NOMO-1 (cell line): ENCODE data around the gene GAD2.
"Not testable (repeated sequence)": the region's sequence is repeated elsewhere in the genome, so short reads cannot be mapped to it uniquely, and the experiment has no call there.

Experiments
- DNase-seq, 2 experiments: peaks; one replicate each; lab custom pipeline; 2025; ENCODE audit not compliant: unreplicated experiment in 2 of 2; lab: John Stamatoyannopoulos, UW

GAD2 gene

DNA sequence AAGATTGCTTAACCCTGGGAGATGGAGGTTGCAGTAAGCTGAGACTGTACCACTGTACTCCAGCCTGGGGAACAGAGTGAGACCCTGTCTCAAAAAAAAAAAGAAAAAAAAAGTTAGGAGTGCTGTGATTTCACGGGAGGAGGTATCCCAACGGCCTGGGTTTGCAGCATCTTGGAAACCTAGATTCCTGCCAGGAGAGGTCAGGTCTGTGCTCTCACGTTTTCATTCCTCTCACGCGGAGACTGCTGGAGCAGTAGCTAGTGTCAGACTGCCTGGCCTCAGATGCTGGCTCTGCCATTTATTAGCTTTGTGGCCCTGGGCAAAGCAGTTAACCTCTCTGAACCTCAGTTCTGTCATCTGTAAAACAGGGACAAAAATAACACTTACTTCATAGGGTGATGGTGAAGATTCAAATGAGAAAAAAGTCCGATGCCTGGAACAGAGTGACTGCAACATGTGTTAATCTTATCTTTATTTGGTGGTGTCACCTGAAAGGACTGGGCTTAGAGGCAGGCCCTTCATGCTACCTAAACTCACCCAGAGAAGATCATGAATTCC, 94.9 kb downstream of the GAD2 start:
- DNase-seq = no peak

DNA sequence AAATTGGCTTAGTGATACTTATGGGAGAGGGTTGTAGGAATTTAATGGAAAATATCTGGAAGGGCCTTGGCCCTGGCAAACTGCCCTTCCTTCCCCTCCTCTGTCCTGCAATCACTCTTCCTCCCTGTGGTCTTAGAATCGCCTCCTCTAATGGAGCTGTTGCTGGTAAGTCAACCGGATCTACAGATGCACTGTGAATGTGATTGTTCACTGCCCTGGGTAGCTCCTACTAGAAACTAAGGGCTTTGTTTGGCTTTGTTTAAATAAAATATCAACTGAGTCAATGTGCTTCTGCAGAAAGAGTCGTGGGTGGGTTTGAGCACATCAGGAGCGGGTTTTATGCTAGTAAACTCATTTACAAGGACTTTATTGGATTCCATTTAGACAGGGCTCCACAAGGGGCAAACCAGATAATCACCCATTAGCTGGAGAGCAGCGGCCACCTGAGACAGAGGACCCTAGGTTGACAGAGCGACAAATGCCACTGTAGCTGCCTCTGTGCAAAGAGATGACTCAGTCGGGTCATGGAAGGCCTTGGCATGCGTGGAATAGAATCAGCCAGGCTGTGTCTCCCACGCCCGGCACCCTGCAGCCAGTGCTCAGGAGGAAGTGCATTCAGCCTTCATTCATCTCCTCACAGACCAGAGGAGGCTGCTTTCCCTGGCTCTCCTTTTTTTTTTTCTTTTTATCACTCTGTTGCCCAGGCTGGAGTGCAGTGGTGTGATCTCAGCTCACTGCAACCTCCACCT, 97.9 kb downstream of the GAD2 start:
- DNase-seq = no peak

DNA sequence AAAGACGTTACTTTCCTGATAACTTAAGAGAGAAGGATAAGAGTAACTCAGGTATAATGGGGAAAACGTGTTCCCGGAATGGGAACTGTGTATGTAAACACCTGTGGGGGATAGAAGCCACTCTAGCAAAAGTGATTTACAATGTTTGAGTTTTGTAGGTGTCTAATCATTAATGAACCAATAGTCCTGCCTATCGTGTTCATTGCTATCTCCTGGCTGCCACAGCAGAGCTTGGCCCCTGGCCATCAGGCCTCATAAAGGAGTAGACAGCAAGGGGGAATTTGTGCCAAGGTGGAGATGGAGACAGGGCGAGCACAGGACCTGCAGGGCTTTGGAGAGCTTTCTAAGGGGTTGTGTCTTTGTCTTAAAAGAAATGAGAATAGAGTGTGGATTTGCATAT, 102.1 kb downstream of the GAD2 start:
- no peak for DNase-seq

DNA sequence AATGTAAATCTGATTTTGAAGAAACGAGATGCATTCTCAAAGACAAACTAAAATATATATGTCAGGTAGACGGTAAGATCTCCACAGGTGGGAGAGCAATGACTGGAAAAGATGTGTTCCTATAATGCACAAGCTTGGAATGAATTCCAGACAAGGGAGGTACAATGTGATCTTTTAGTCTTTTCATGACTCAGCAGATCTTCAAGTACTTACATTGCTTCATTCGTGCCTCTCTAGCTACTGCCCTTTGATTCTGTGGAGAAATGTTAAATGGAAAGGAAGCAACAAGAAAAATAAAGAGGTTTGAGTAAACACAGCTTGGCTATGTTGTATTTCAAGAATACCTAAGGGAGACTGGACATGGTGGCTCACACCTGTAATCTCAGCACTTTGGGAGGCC, 106.6 kb downstream of the GAD2 start:
- DNase-seq = peak in 1 of 2 experiments; percentile 10

DNA sequence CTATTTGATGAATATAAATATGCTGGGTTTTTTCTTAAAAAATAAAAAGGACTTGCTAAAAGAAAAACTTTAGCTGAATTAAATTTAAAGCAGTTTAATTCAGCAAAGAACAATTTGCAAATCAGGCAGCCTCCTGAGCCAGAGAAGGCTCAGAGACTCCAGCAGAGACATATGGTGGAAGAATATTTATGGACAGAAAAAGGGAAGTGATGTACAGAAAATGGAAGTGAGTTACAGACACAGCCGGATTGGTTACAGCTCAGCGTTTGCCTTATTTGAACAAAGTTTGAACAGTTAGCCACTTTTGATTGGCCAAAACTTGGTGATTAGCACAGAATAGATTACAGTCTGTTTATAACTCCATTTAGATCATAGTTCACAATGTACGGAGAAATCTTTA, 110.3 kb downstream of the GAD2 start:
- DNase-seq = peak; percentile 17 to 57

DNA sequence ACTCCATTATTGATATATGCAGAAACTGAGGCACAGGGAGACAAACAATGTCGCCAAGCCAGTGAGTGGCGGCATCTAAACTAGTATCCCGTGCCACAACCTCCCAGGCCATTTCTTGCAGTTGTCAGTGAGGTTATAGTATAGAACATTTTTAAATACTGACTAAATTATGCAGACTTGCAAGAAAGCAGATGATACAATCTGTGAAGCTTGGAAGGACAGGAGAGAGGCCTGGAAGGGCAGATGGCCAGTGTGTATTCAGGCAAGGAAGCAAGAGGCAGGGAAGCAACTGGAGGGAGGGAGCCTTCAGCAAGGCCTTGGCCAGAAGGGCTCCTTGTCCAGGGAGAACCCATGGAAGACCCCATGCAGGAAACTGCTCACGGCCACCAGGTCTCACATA, 111.2 kb downstream of the GAD2 start:
- DNase-seq = no peak

DNA sequence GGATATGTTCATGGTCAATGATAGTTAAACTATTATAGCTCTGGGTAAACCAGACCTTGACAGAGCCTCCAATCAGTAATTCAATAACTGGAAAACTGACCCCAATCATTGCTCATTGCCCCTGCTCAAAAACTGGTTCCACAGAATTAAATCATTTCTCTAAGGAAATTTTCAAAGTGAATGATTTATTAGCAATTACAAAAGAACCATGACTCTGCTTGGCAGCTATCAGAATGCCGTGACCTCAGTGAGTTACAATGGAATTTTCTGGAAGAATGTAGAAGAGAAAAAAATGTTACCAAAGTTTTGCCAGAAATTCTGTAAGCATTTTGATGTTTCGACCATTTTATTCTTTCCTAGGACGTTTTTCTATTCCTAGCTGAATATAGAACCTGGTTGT, 114.8 kb downstream of the GAD2 start:
- no peak for DNase-seq

DNA sequence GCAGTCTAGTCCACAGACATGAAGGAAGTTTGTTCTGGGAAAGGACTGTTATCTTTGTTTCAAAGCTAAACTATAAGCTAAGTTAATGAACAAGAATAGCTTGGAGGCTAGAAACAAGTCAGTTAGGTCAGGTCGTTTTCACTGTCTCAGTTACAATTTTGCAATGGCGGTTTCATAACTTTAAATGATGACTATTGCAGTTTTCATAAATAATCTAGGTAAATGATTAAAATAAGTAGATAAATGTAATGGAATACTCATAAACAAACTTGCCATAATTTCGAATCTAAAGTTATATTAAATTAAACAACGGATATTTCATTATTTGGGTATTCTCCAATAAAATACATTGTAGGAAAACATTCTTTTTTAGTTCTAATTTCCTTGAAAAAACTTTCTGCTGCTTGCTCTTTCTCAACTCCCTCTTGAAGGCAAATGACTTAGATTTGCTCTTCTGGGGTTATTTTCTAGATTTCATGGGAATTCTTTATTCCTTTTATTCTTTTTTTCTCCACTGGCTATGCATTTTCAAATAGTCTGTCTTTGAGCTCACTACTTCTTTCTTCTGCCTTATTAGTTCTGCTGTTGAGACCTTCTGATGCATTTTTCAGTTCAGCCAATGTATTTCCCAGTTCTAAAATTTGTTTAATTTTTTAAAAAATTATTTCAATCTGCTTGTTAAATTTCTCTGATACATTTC, 117.8 kb downstream of the GAD2 start:
- no peak for DNase-seq

DNA sequence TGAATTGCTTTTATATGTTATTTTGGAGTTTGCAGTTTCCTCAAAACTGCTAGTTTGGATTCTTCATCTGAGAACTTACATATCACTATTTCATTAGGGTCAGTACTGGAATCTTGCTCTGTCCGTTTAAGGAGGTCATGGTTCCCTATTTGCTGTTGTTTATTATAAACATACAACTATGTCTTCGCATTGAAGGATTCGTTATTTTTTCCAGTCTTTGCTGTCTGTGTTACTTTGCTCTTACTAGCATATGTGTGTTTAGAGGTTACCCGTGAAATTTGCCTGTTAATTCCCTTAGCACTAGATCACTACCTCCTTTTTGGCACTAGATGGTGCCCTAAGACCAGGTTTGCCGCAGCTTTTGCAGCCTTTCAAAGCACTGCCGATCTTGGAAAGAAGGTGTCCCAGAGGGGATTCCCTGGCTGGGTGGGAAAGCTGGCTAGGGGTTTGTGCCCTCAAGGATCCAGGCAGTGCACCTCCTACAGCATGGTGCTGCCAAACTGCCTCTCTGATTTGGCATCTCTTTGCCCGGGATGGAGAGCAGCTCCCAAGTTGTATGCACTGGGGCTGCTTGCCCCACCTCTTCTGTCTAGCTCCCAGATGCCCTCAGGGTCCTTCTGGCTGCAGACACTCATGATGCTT, 118.5 kb downstream of the GAD2 start:
- peak; percentile 80 to 82 for DNase-seq

DNA sequence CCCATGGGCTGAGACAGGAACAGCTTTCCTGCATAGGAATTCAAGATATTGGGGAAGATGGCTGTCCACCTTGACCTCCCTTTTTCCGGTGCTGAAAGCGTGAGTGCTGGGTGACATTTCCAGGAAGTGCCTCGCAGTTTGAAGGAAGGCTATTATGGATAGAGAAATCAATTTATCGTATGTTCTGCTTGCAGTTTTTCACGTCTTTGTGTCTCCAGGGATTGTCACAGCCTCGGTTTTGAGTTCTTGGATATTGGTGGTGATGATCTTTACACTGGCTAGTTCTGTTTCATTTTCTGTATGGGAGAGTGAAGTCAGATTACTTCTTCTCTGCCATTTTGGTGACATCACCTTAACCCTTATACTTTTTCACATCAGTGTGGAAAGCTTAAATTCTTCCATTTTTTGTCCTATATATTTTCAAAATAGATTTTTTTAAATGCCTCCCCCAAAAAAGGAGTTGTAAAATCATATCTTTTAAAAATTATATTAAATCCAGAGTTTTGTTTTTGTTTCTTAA, 119.1 kb downstream of the GAD2 start:
- peak in 1 of 2 experiments; percentile 54 for DNase-seq

DNA sequence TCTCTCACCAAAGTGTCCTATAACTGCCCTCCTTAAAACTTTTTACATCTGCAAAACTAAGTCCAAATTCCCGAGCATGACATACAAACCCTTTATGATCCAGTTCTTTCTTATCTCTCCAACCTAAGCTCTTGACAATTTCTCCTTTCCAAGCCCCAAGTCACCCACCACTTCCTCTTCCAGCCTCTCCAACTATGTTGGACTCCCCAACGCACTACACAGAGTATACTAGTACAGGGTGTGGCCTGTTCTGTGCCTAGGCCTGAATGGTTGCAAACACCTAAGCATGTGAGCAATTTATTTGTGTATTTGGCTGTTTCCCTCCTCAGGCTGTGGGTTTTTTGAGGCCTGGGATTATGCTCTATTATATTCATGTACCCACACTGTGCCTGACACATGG, 120.4 kb downstream of the GAD2 start:
- DNase-seq = peak; percentile 78

DNA sequence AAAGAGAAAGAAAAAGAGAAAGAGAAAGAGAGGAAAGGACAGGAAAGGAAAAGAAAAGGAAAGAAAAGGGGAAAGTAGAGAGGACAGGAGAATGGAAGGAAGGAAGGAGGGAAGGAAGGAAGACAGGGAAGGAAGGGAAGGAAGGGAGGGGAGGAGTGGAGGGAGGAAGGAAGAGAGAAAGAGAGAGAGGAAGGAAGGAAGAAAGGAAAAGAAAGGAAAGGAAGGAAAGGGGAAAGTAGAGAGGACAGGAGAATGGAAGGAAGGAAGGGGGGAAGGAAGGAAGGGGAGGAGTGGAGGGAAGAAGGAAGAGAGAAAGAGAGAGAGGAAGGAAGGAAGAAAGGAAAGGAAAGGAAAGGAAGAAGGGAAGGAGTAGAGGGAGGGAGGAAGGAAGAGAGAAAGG, 125.1 kb downstream of the GAD2 start:
- no peak for DNase-seq

DNA sequence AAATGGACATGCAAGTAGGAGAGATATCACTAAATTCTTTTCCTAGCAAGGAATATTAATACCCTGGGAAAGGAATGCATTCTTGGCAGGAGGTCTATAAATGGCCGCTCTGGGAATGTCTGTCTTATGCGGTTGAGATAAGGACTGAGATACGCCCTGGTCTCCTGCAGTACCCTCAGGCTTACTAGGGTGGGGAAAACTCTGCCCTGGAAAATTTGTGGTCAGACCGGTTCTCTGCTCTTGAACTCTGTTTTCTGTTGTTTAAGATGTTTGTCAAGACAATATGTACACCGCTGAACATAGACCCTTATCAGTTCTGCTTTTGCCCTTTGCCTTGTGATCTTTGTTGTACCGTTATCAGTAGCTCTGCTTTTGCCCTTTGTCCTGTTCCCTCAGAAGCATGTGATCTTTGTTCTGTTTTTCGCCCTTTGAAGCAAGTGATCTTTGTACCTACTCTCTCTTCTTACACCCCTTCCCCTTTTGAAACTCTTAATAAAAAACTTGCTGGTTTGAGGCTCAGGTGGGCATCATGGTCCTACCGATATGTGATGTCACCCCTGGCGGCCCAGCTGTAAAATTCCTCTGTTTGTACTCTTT, 132.3 kb downstream of the GAD2 start:
- DNase-seq = not testable (repeated sequence)
